ENCODE data around the gene KRT39.

Gene KRT39

GRCh38 chr17:41009301-41009760, 42.6 kb upstream of the KRT39 start:
- Histone ChIP-seq H3K4me2 (ENCODE audit: insufficient read depth, low read length) (no peak overlapping the region), H3K79me2 (ENCODE audit: insufficient read depth, low read length) (no peaks in the 10 kb centered on the region), H4K20me1 (ENCODE audit: insufficient read depth, low read length) (no peaks in the 10 kb centered on the region), H3K4me1 (ENCODE audit: insufficient read depth, low read length) (no peaks in the 10 kb centered on the region), H2AFZ (ENCODE audit: low read depth, low read length) (no peak overlapping the region), H3K9me3 (ENCODE audit: insufficient read depth, low read length, severe bottlenecking) (no peaks in the 10 kb centered on the region), H3K9ac (ENCODE audit: low read depth, low read length) (no peak overlapping the region), H3K27ac (ENCODE audit: low read length) (no peak overlapping the region), H3K27me3 (ENCODE audit: insufficient read depth, low read length, poor library complexity) (peaks cover 29% of the 10 kb centered on the region), H3K4me3 (ENCODE audit: low read depth in 1 of 2, low read length in 2 of 2) (no peak overlapping the region), H3K36me3 (ENCODE audit: insufficient read depth, low read length) (no peaks in the 10 kb centered on the region)
- ATAC-seq (ENCODE audit: insufficient read depth, low read depth) (no peak), DNase-seq (no peak)
- TF ChIP-seq EZH2 (IDR thresholded peaks at IDR 0.05; ENCODE audit: borderline replicate concordance, low read depth, low read length, severe bottlenecking) = no peak
- TF ChIP-seq, protein P1, sequence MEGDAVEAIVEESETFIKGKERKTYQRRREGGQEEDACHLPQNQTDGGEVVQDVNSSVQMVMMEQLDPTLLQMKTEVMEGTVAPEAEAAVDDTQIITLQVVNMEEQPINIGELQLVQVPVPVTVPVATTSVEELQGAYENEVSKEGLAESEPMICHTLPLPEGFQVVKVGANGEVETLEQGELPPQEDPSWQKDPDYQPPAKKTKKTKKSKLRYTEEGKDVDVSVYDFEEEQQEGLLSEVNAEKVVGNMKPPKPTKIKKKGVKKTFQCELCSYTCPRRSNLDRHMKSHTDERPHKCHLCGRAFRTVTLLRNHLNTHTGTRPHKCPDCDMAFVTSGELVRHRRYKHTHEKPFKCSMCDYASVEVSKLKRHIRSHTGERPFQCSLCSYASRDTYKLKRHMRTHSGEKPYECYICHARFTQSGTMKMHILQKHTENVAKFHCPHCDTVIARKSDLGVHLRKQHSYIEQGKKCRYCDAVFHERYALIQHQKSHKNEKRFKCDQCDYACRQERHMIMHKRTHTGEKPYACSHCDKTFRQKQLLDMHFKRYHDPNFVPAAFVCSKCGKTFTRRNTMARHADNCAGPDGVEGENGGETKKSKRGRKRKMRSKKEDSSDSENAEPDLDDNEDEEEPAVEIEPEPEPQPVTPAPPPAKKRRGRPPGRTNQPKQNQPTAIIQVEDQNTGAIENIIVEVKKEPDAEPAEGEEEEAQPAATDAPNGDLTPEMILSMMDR (IDR thresholded peaks at IDR 0.05; ENCODE audit: borderline replicate concordance, extremely low read depth, low read length, poor library complexity, severe bottlenecking) = no peak

DNA sequence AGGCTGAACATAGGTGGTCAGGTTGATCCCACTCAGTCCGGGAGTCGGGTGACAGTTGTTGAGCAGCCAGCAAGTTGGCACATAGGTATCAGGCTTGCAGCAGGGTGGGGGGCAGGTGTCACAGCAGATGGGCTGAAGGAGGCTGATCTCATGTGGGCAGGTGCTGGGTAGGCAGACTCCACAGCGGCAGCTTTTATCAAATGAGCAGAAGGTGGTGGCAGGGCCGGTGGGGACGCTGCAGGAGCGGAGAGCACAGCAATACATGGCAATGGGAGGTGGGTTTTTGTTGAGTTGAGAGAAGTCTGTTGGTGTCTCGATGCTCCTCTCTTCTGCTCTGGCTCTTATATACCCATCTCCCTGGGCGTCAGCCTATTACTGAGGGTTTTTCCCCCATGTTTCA, 42.1 kb upstream of the KRT39 start, which contains the start of gene KRTAP3-1:
KRTAP3-1 (minus strand) TSS at position 318 of the 400 bp plus-strand sequence; CDS start at position 264, 54 bp downstream.
- TF ChIP-seq, protein P1 (IDR thresholded peaks at IDR 0.05; ENCODE audit: borderline replicate concordance, extremely low read depth, low read length, poor library complexity, severe bottlenecking) = no peak
- no peak for TF ChIP-seq EZH2 (IDR thresholded peaks at IDR 0.05; ENCODE audit: borderline replicate concordance, low read depth, low read length, severe bottlenecking)
- Histone ChIP-seq H3K9me3 (ENCODE audit: insufficient read depth, low read length, severe bottlenecking) (no peaks in the 10 kb centered on the region), H4K20me1 (ENCODE audit: insufficient read depth, low read length) (no peaks in the 10 kb centered on the region), H3K9ac (ENCODE audit: low read depth, low read length) (no peak within 1 kb of the TSS), H3K27me3 (ENCODE audit: insufficient read depth, low read length, poor library complexity) (peaks cover 30% of the 10 kb centered on the region), H3K79me2 (ENCODE audit: insufficient read depth, low read length) (no peaks in the 10 kb centered on the region), H3K27ac (ENCODE audit: low read length) (no peak within 1 kb of the TSS), H3K4me3 (ENCODE audit: low read depth in 1 of 2, low read length in 2 of 2) (no peak within 1 kb of the TSS), H3K36me3 (ENCODE audit: insufficient read depth, low read length) (no peaks in the 10 kb centered on the region), H3K4me2 (ENCODE audit: insufficient read depth, low read length) (no peak within 1 kb of the TSS), H3K4me1 (ENCODE audit: insufficient read depth, low read length) (no peaks in the 10 kb centered on the region), H2AFZ (ENCODE audit: low read depth, low read length) (no peak within 1 kb of the TSS)
- DNase-seq = no peak
- no peak for ATAC-seq (ENCODE audit: insufficient read depth, low read depth)

DNA sequence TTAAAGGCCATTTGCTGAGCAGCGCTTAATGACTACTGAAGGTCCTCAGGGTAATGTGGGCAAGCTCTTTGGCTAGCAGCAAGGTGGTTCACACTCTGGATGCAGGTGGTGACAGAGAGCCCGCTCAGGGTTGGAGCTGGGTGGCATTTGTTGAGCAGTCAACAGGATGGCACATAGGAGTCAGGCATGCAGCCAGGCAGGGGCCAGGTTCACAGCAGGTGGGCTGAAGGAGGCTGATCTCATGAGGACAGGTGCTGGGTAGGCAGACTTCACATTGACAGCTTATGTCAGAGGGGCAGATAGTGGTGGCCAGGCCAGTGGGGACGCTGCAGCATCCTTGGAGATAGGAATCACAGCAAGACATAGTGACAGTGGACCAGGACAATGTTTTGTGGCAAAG, 37.6 kb upstream of the KRT39 start:
- Histone ChIP-seq H3K36me3 (ENCODE audit: insufficient read depth, low read length) (no peaks in the 10 kb centered on the region), H3K79me2 (ENCODE audit: insufficient read depth, low read length) (no peaks in the 10 kb centered on the region), H3K27me3 (ENCODE audit: insufficient read depth, low read length, poor library complexity) (peaks cover 31% of the 10 kb centered on the region), H3K27ac (ENCODE audit: low read length) (no peak overlapping the region), H3K9ac (ENCODE audit: low read depth, low read length) (no peak overlapping the region), H3K9me3 (ENCODE audit: insufficient read depth, low read length, severe bottlenecking) (no peaks in the 10 kb centered on the region), H3K4me1 (ENCODE audit: insufficient read depth, low read length) (no peaks in the 10 kb centered on the region), H3K4me2 (ENCODE audit: insufficient read depth, low read length) (no peak overlapping the region), H4K20me1 (ENCODE audit: insufficient read depth, low read length) (no peaks in the 10 kb centered on the region), H2AFZ (ENCODE audit: low read depth, low read length) (no peak overlapping the region), H3K4me3 (ENCODE audit: low read depth in 1 of 2, low read length in 2 of 2) (no peak overlapping the region)
- DNase-seq = no peak
- TF ChIP-seq, protein P1 (IDR thresholded peaks at IDR 0.05; ENCODE audit: borderline replicate concordance, extremely low read depth, low read length, poor library complexity, severe bottlenecking) = no peak
- no peak for ATAC-seq (ENCODE audit: insufficient read depth, low read depth)

GRCh38 chr17:41003926-41004325, 37.2 kb upstream of the KRT39 start:
- TF ChIP-seq, protein P1 (IDR thresholded peaks at IDR 0.05; ENCODE audit: borderline replicate concordance, extremely low read depth, low read length, poor library complexity, severe bottlenecking) = no peak
- no peak for TF ChIP-seq EZH2 (IDR thresholded peaks at IDR 0.05; ENCODE audit: borderline replicate concordance, low read depth, low read length, severe bottlenecking)

More at GRCh38 chr17:41003926-41004325, 37.2 kb upstream of the KRT39 start:
- Histone ChIP-seq H3K36me3 (ENCODE audit: insufficient read depth, low read length) (no peaks in the 10 kb centered on the region), H3K27me3 (ENCODE audit: insufficient read depth, low read length, poor library complexity) (peaks cover 31% of the 10 kb centered on the region), H4K20me1 (ENCODE audit: insufficient read depth, low read length) (no peaks in the 10 kb centered on the region), H3K27ac (ENCODE audit: low read length) (no peak overlapping the region), H3K4me3 (ENCODE audit: low read depth in 1 of 2, low read length in 2 of 2) (no peak overlapping the region), H3K4me1 (ENCODE audit: insufficient read depth, low read length) (no peaks in the 10 kb centered on the region), H2AFZ (ENCODE audit: low read depth, low read length) (no peak overlapping the region), H3K79me2 (ENCODE audit: insufficient read depth, low read length) (no peaks in the 10 kb centered on the region), H3K9ac (ENCODE audit: low read depth, low read length) (no peak overlapping the region), H3K4me2 (ENCODE audit: insufficient read depth, low read length) (no peak overlapping the region), H3K9me3 (ENCODE audit: insufficient read depth, low read length, severe bottlenecking) (no peaks in the 10 kb centered on the region)
- DNase-seq (no peak), ATAC-seq (ENCODE audit: insufficient read depth, low read depth) (no peak)

Data from DND-41 (cell line).